Tibial artery (tissue), 4 donors: Measurements from ENCODE around the gene KRTAP5-2.
"Not testable (repeated sequence)": the region's sequence is repeated elsewhere in the genome, so short reads cannot be mapped to it uniquely, and the experiment has no call there.

Experiments
- DNase-seq, 2 donors: peaks; one replicate each; pipeline ENCODE4 v3.0.0-alpha.2; 2019
- H3K27ac ChIP-seq, 2 donors: fragments of 200-600 bp; sonication (generic) in 1 of 2; 1 replicate in 1 of 2; 2 replicates in 1 of 2; pipeline ENCODE4 v1.5.1; 2018 to 2019; ENCODE audit warnings: mild to moderate bottlenecking in 1 of 2
- H3K27me3 ChIP-seq, 2 donors: fragments of 200-600 bp; sonication (generic) in 1 of 2; one replicate each; pipeline versions ENCODE4 v1.5.1 to v1.6.0; 2016 to 2019
- H3K36me3 ChIP-seq, 3 donors: fragments of 200-600 bp; sonication (generic) in 2 of 3; one replicate each; pipeline ENCODE4 v1.5.1; 2016 to 2019; ENCODE audit warnings: mild to moderate bottlenecking in 2 of 3
- H3K4me1 ChIP-seq, 4 donors: fragments of 200-600 bp; sonication (generic) in 2 of 4; 1 replicate in 3 of 4; 2 replicates in 1 of 4; pipeline ENCODE4 v1.5.1; 2016 to 2019
- H3K4me3 ChIP-seq, 2 donors: fragments of 200-600 bp; sonication (generic) in 1 of 2; 1 replicate in 1 of 2; 2 replicates in 1 of 2; pipeline ENCODE4 v1.5.1; 2018 to 2019; ENCODE audit warnings: mild to moderate bottlenecking in 2 of 2
- H3K9me3 ChIP-seq, 3 donors: fragments of 200-600 bp; sonication (generic) in 1 of 3; one replicate each; pipeline ENCODE4 v1.5.1; 2016 to 2019
- intact Hi-C: fragments of 100-400 bp; cut with DNase I; formaldehyde crosslinking; loops from one replicate; pipeline ENCODE4 v1.15.0; 2023; ENCODE audit warnings: low total_unique reads
- TF ChIP-seq, protein P1 (sequence below), 2 experiments: fragments of 200-600 bp in 1 of 2; fragments of 450-650 bp in 1 of 2; IDR thresholded peaks; one replicate each; pipeline ENCODE4 v1.5.1; 2017 to 2019; ENCODE audit warnings: antibody characterized with exemption in 2 of 2, mild to moderate bottlenecking in 1 of 2, moderate library complexity in 1 of 2

Gene KRTAP5-2

DNA sequence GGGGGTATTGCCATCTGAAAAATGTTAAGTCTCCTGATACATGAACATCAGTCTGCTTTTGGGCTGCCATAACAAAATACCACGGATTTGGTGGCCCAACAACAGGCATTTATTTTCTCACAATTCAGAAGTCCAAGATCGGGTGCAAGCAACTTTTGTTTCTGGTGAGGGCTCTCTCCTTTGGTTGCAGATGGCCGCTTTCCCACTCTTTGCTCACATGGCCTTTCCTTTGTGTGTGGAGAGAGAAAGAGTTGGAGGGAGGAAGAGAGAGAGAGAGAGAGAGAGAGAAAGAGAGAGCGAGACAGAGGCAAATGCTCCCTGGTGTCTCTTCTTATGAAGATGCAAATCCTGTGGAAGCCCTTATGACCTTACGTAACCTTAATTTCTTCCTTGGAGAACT, 2.5 kb upstream of the KRTAP5-2 start:
- H3K27ac ChIP-seq: no peak overlapping the region
- no peaks in the 10 kb centered on the region for H3K36me3 ChIP-seq
- TF ChIP-seq, protein P1, sequence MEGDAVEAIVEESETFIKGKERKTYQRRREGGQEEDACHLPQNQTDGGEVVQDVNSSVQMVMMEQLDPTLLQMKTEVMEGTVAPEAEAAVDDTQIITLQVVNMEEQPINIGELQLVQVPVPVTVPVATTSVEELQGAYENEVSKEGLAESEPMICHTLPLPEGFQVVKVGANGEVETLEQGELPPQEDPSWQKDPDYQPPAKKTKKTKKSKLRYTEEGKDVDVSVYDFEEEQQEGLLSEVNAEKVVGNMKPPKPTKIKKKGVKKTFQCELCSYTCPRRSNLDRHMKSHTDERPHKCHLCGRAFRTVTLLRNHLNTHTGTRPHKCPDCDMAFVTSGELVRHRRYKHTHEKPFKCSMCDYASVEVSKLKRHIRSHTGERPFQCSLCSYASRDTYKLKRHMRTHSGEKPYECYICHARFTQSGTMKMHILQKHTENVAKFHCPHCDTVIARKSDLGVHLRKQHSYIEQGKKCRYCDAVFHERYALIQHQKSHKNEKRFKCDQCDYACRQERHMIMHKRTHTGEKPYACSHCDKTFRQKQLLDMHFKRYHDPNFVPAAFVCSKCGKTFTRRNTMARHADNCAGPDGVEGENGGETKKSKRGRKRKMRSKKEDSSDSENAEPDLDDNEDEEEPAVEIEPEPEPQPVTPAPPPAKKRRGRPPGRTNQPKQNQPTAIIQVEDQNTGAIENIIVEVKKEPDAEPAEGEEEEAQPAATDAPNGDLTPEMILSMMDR (IDR thresholded peaks at IDR 0.05): no peak
- no peaks in the 10 kb centered on the region for H3K9me3 ChIP-seq
- no peaks in the 10 kb centered on the region for H3K4me1 ChIP-seq
- DNase-seq: no peak
- peaks cover 0 to 27% of the 10 kb centered on the region in 2 donors for H3K27me3 ChIP-seq
- no peak overlapping the region for H3K4me3 ChIP-seq
- intact Hi-C loops: no loop called here

GRCh38 chr11:1598816-1599215, 722 bp upstream of the KRTAP5-2 start:
- TF ChIP-seq, protein P1 (IDR thresholded peaks at IDR 0.05): no peak
- no peaks in the 10 kb centered on the region for H3K9me3 ChIP-seq
- peaks cover 0 to 17% of the 10 kb centered on the region in 2 donors for H3K27me3 ChIP-seq
- intact Hi-C loops: no loop called here
- H3K27ac ChIP-seq: no peak overlapping the region
- peak in 1 of 2 donors; percentile 10 for DNase-seq
- no peaks in the 10 kb centered on the region for H3K36me3 ChIP-seq
- H3K4me3 ChIP-seq: no peak overlapping the region
- H3K4me1 ChIP-seq: no peaks in the 10 kb centered on the region

DNA sequence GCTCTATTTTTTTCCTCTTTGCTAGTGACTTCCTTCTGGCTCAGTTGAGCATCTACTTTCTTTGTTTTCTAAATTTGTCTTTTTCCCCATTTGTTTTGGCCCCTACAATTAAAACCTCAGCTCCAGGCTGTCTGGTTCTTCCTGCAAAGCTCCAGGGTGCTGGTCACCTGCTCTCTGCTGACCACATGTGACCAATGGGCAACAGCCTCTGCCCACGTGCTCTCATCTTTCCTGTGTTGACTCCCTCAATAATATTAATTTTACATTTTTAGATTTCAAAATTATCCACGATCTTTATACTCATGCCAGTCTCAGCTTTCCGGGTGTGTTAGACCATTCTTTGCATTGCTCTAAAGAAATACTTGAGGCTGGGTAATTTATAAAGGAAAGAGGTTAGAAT, 312 bp upstream of the KRTAP5-2 start:
- H3K4me1 ChIP-seq, H3K9me3 ChIP-seq, H3K27ac ChIP-seq, intact Hi-C loops, H3K4me3 ChIP-seq, H3K36me3 ChIP-seq: not testable (repeated sequence)
- peaks cover 0 to 20% of the 10 kb centered on the region in 2 donors for H3K27me3 ChIP-seq
- DNase-seq: peak in 1 of 2 donors; percentile 6

GRCh38 chr11:1597331-1597993, 632 bp downstream of the KRTAP5-2 start:
- H3K27me3 ChIP-seq: peaks cover 0 to 24% of the 10 kb centered on the region in 2 donors
- peak in 1 of 2 donors; percentile 56 for DNase-seq
- H3K9me3 ChIP-seq: no peaks in the 10 kb centered on the region
- H3K4me3 ChIP-seq: no peak overlapping the region
- no peaks in the 10 kb centered on the region for H3K36me3 ChIP-seq
- intact Hi-C loops: no loop called here
- no peak overlapping the region for H3K27ac ChIP-seq
- TF ChIP-seq, protein P1 (IDR thresholded peaks at IDR 0.05): no peak
- no peaks in the 10 kb centered on the region for H3K4me1 ChIP-seq

DNA sequence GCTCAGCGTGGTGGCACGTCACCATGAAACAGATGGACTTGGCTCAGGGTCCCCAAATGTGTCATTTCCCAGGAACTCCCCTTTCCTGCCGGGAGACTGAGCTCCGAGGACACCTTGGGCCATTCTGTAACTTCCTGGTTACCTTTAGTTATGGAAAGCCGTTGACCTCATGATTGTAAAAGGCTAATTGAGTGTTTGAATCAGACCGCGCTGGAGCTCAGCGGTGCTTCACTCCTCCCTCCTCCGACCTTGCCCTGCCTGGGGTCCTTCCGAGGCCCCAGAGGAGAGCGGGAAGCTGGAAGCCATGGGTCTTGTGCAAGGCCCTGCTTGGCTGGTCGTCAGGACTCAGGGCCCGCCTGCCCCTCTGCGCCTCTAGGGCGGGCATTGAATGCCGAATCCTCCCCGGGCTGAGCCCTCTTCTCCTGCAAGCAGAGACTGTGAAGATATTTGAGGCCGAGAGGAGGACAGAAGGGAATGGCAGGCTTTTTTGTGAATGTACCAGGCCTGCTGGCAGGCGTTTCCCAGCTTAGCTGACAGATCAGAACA, 1.4 kb downstream of the KRTAP5-2 start:
- intact Hi-C loops, H3K4me3 ChIP-seq, H3K4me1 ChIP-seq, H3K9me3 ChIP-seq, H3K36me3 ChIP-seq, H3K27ac ChIP-seq: not testable (repeated sequence)
- peaks cover 0 to 25% of the 10 kb centered on the region in 2 donors for H3K27me3 ChIP-seq
- peak in 1 of 2 donors; percentile 28 for DNase-seq

- H3K9me3 ChIP-seq, H3K4me1 ChIP-seq, intact Hi-C loops, DNase-seq, H3K27ac ChIP-seq, H3K36me3 ChIP-seq, H3K4me3 ChIP-seq: not testable (repeated sequence)
- H3K27me3 ChIP-seq: peaks cover 0 to 25% of the 10 kb centered on the region in 2 donors
Measured at GRCh38 chr11:1595994-1596575, 2.0 kb downstream of the KRTAP5-2 start.

- Histone ChIP-seq H3K9me3 (no peaks in the 10 kb centered on the region), H3K27me3 (peaks cover 0 to 25% of the 10 kb centered on the region in 2 donors)
- TF ChIP-seq, protein P1 (IDR thresholded peaks at IDR 0.05): no peak
Measured at GRCh38 chr11:1592628-1593027, 5.5 kb downstream of the KRTAP5-2 start.

More at GRCh38 chr11:1592628-1593027, 5.5 kb downstream of the KRTAP5-2 start:
- intact Hi-C loops: no loop called here
- H3K4me3 ChIP-seq: no peak overlapping the region
- H3K4me1 ChIP-seq: no peaks in the 10 kb centered on the region
- no peaks in the 10 kb centered on the region for H3K36me3 ChIP-seq
- no peak for DNase-seq
- no peak overlapping the region for H3K27ac ChIP-seq
